Middle frontal gyrus (tissue), 1 donor: ENCODE measurements around the gene HYAL3.
"Not testable (repeated sequence)": the region's sequence is repeated elsewhere in the genome, so short reads cannot be mapped to it uniquely, and the experiment has no call there.

Experiments used
- DNase-seq: peaks from one replicate; pipeline ENCODE4 v3.0.0-alpha.2; 2015; ENCODE audit warnings: low spot score; ENCODE audit errors: extremely low spot score

The HYAL3 gene

DNA sequence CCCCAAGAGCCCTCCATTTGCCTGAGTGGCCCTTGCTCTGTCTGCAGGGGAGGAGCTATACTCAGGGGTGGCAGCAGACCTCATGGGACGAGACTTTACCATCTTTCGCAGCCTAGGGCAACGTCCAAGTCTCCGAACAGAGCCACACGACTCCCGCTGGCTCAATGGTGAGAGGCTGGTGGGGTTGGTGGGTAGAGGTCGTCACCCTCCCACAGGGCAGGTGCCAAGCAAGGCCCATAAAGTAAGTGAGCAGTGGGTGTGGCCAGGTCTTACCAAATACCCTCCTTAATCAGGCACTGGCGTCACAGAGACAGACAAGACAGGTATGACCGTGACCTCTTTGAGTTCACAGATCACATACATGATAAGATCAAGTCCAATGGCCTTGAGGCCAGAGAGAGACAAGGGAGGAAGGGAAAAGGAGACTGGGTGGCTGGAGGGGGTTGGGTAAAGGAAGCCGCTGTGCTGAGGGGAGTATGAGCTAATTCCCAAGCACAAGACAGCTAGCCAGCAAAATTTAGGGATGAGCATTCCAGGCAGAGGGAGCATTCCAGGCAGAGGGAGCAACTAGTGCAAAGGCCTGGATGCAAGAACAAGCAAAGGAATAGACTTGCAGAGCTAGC is 27.8 kb downstream of the HYAL3 start:
- DNase-seq: no peak

DNA sequence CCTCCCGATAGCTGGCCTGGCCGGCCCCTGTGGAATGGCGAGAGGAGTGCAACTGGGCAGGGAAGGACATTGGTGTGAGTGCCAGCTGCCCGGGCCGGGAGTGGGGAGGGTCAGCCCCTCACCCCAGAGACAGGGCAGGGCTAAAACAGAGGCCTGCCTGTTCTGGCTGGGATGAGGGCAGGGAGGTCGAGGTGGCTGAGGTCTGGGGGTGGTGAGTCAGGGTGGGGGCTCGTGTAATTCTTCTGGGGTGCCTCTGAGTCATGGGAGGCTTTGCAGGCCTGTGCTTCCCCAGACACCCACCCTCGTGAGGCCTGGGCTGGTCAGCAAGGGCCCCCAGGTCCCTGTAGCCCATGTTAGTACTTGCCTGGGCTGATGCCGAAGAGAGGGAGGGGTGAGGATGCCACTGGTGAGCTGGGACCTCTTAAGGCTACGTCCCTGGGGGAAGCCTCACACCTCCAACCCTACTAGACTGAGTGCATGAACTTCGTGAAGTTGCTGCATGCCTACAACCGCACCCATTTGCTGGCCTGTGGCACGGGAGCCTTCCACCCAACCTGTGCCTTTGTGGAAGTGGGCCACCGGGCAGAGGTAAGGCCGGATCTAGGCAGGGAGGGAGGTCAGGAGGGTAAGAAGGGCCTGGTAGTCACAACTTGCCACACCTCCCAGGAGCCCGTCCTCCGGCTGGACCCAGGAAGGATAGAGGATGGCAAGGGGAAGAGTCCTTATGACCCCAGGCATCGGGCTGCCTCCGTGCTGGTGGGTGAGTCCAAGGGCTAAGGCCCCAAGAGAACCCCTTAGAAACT is 28.6 kb downstream of the HYAL3 start:
- no peak for DNase-seq

- DNase-seq: no peak
These were observed 29.2 kb downstream of the HYAL3 start for GRCh38 chr3:50269977-50270413.

- DNase-seq: no peak
These were observed 29.7 kb downstream of the HYAL3 start for GRCh38 chr3:50269460-50269859.

GRCh38 chr3:50268703-50269451 is 30.3 kb downstream of the HYAL3 start, which contains the start of gene SEMA3B:
Gene SEMA3B (plus strand): TSS chr3:50269147. CDS start chr3:50269241, 94 bp downstream.
- DNase-seq: no peak

DNA sequence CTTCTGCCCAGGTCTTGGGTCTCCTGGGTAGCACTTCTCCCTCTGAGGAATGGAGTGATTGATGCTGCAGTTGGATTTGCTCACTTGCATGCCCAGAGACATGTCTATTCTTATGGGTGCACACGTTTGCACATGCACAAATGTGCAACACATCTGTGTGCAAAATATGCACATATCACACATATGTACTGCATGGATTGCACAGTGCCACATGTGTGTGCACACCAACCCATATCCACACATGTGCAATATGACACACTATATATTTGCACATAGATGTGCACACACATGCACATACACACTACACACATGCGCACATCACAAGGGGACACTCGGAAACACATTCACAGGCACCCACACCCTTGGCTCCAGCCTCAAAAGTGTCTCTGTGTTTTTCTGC is 30.9 kb downstream of the HYAL3 start:
- no peak for DNase-seq

DNA sequence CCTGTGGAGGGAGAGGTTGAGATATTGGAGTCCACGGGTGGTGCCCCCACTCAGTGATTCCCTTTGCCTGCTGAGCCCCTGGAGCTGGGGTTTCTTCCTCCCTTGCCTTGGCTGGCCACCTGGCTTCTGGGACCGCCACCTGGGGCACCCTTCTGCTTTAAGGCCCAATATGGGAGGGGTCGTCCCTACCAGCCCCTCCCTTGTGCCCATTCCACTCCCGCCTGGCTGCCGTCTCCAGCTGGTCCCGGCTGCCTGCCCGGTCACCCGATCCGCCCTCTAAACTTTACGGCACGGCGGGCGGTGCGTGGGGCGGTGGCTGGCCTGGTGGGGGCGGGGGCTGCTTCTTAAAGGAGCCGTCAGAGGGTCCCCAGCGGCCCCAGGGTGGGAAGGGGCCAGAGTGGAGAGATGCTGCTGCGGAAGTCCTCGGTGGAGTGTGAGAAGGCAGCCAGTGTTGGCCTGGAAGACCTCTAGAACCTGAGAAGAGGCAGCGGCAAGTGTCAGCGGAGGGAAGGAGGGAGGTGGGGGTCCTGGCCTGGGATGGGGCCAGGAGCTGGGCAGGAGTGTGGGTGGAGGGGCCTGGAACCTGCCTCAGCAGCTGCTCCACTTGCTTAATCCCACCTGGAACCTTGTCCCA is 31.8 kb downstream of the HYAL3 start:
- DNase-seq: no peak

DNA sequence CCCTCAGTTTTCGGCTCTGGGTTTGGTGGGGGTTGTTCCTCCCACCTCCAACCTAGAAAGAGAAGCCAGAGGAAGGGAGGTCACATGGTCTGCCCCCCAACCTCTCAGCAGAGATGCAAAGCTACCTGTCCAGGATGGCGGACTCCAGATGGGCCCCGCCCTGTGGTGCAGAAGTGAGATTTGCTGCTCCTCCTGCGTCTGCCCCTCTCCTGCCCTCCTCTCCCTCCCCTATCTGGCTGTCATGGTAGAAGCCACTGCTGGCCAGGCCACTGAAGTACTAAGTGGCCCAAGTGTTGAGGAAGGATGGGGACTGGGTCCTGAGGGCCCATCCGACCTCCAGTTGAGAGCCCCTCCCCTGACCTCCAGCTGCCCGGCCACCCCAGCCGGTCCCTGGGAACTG is 32.4 kb downstream of the HYAL3 start:
- DNase-seq: no peak

GRCh38 chr3:50266017-50266416 is 33.2 kb downstream of the HYAL3 start:
- no peak for DNase-seq

DNA sequence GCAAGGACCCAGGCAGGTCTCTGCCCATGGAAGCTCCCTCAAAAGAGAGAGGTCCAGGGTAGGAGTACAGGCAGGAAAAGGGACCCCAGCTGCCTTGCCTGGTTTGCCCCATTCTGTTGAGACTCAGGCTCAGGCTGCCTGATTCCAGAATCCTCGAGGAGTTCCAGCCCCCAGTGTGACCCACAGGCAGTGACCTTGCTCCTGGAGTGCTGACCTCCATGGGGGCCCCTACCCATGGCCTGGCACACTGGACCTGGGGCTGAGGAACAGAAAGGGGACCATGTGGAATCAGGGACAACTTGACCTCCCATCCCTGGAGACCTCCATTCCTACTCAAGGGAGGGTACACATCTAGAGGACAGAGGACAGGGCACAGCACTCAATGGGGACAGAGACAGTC is 33.6 kb downstream of the HYAL3 start:
- DNase-seq: no peak

DNA sequence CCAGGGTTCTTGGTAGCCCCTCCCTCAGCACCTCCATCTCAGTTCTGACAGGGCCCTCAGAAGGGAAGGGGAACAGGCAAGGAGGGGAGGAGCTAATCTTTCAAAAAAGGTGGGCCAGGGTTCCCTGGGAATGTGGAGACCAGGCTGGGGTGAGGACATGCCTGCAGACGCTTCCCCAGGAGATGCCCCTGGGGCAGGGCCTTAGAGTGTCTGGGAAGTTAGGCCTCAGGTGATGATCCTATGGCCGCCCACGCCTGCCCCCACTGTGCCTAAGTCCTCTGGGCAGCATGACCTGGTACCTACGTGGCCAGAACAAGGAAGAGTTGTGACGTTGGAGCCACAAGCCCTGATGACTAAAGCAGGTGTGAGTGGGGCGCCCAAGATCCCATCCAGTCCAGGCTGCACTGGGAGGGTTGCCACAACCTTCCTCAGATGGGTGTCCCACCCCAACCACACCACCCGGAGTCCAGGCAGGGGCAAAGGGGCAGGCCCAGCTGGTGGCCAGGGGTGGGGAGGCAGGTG is 34.2 kb downstream of the HYAL3 start:
- no peak for DNase-seq

- DNase-seq: no peak
These were observed 34.7 kb downstream of the HYAL3 start for GRCh38 chr3:50264383-50264963.

DNA sequence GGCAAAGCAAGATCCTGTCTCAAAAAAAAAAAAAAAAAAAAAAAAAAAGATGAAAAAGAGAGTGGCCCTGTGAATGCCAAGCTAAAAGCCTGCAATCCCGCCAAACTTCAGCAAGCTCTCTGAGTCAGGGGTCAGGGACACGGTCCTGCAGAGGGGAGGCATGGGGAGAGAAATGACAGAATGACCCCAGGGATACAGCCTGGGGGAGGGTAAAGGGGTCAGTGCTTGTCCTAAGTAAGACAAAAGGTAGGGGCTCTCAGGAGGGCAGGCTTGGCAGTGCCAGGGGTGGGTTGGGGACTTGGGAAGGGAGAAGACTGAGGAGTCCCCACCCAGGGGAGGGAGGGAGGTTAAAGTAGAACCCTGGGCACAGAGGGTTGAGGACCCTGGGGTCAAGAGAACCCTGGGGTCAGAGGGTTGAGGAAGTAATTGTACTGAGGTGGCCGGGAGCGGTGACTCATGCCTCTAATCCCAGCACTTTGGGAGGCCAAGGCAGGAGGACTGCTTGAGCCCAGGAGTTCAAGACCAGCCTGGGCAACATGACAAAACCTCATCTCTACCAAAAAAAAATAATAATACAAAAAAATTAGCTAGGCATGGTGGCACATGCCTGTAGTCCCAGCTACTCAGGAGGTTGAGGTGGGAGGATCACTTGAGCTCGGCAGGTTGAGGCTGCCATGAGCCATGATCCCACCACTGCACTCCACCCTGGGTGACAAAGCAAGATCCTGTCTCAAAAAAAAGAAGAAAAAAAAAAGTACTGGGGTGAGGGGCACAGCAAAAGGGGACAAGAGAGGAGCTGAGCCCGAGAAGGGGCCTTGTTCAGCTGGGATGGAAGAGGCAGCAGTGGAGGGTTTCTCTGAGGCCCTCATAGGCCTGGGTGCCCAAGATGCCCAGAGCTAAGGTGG is 35.5 kb downstream of the HYAL3 start:
- DNase-seq: no peak

DNA sequence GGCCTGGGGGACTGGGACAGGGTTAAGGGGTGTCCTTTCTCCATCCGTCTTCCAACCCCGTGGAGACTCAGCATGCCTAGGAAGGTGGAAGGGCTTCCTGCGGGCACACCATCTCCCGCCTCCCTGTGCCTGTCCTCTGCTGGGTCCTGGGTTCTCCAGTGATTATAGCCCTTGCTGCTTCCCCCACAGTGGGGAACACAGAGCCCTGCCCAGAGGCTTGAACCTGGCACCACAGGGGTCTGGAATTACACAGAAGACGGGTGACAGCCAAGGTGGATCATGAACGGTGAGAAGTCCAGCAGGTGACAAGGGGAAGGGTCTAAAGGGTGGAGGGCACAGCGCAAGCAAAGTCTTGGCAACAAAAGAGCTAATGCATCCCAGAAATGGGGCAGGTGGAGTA is 36.4 kb downstream of the HYAL3 start:
- DNase-seq: no peak

GRCh38 chr3:50262200-50262599 is 37.0 kb downstream of the HYAL3 start:
- not testable (repeated sequence) for DNase-seq

GRCh38 chr3:50261505-50261904 is 37.7 kb downstream of the HYAL3 start:
- DNase-seq: no peak

DNA sequence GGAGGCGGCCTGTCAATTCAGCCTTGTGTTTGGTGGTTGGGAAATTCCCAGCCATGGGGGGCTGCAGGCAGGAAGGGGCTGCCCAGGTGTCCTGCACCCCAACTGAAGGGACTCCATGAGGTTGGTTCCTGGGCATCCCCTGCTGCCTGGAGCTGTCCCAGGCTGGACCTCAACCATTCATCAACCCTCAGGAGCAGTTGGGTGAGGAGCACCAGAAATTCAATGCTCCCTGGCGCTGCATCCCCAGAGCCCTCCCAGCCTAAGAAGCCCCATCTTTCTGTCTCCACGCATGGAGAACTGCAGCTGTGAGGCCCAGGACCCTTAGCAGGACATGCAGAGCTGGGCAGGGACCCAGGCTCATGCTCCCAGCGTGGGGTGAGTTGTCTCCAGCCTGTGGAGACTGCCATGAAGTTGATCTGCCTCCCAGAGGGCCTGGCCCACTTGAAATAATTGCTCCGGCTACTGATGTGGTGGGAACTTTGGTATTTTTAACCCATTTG is 38.2 kb downstream of the HYAL3 start:
- DNase-seq: no peak

DNA sequence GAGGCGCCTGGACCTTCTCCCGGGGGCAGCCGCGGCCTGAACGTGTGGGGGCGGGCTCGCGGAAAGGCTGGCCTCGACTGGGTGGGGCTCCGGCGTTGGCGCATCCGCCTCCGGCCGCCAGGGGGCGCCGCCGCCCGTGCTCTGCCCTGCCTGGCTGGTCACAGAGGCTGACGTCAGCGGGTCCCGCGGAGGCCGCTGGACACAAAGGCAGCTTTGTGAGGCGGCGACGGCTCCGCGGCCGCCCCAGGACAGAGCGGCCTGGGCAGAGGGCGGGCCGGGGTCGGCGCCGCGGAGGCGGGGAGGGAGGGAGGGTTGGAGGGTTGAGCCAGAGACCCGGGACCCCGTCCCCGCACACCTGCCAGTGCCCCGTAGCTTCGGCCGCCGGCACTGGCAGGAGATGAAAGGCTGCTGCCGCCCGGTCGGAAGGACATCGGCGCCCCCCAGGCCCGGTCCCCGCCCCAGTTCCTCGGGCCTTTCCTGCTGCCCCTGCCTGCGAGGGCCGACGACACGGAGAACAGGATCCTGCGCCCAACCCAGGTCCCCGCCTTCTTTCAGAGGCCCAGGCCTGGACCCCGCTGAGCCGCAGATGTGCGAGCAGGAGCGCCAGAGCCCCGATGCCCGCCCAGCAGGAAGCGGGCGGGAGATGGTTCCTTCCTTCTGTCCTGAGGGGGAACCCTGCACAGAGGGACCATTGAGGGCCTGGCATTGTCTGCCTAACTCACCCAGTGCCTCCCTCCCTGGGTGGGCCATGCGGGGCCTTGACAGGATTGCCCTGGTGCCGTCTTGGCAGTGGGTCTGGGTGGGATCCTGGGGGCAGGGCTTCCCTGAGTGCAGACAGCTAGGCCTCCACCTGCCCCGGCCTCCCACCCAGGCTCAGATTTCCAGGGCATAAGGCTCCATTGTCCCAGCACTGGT is 38.9 kb downstream of the HYAL3 start:
- DNase-seq: peak; percentile 94
